Esophagus muscularis mucosa (tissue), 3 donors: ENCODE measurements around the gene PIBF1.

Experiments used
- POLR2A ChIP-seq: fragments of 450-650 bp; IDR thresholded peaks from one replicate; pipeline ENCODE4 v1.6.1; 2017; ENCODE audit warnings: antibody characterized with exemption, moderate library complexity, mild to moderate bottlenecking, low read depth
- TF ChIP-seq, protein P1 (sequence below), 3 experiments: fragments of 200-600 bp in 2 of 3; fragments of 450-650 bp in 1 of 3; sonication (generic) in 2 of 3; IDR thresholded peaks; one replicate each; pipeline ENCODE4 v1.5.1; 2017 to 2019; ENCODE audit warnings: antibody characterized with exemption in 3 of 3, mild to moderate bottlenecking in 2 of 3, moderate library complexity in 1 of 3

DNA sequence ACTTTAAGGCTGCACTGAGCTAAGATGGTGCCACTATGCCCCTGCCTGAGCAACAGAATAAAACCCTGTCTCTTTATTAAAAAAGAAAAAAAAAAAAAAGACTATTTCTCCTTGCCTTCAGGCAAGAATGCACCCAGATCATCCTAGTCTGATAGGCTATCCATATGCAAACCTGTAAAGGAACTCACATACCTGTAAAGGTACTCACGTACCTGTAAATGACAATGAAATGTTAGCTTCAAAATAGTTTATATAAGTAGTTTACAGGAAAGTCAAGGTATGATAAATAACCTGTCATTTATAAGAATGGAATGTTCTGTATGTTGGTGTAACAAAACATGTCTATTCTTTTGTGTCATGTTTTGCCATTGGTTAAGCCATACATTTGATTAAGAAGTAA, 86.3 kb downstream of the PIBF1 start:
- TF ChIP-seq, protein P1, sequence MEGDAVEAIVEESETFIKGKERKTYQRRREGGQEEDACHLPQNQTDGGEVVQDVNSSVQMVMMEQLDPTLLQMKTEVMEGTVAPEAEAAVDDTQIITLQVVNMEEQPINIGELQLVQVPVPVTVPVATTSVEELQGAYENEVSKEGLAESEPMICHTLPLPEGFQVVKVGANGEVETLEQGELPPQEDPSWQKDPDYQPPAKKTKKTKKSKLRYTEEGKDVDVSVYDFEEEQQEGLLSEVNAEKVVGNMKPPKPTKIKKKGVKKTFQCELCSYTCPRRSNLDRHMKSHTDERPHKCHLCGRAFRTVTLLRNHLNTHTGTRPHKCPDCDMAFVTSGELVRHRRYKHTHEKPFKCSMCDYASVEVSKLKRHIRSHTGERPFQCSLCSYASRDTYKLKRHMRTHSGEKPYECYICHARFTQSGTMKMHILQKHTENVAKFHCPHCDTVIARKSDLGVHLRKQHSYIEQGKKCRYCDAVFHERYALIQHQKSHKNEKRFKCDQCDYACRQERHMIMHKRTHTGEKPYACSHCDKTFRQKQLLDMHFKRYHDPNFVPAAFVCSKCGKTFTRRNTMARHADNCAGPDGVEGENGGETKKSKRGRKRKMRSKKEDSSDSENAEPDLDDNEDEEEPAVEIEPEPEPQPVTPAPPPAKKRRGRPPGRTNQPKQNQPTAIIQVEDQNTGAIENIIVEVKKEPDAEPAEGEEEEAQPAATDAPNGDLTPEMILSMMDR (IDR thresholded peaks at IDR 0.05), result no peak
- no peak for TF ChIP-seq POLR2A
